Brain microvascular endothelial cell (primary cell): Measurements from ENCODE around the gene CCDC170.

Experiments
- DNase-seq: peaks from one replicate; pipeline ENCODE4 v3.0.0-alpha.2; 2020
- H3K27ac ChIP-seq: fragments of 250-450 bp; sonication (Bioruptor Pico); 2 replicates; pipeline ENCODE4 v1.5.1; 2020; ENCODE audit warnings: mild to moderate bottlenecking, moderate library complexity
- H3K27me3 ChIP-seq: fragments of 250-450 bp; sonication (Bioruptor Pico); replicated peaks from 2 replicates; pipeline ENCODE4 v1.5.1; 2020; ENCODE audit warnings: mild to moderate bottlenecking
- H3K36me3 ChIP-seq: fragments of 250-450 bp; sonication (Bioruptor Pico); replicated peaks from 2 replicates; pipeline ENCODE4 v1.5.1; 2020; ENCODE audit warnings: mild to moderate bottlenecking
- H3K4me3 ChIP-seq: 2 replicates; pipeline ENCODE4 v1.5.1; 2011; ENCODE audit warnings: low read depth, mild to moderate bottlenecking, control low read depth, low read length, moderate library complexity
- in situ Hi-C: cut with HindIII; loops from 2 replicates; pipeline ENCODE4 v1.10.0; 2017; ENCODE audit warnings: low sequenced_read_pairs, low pct_ligation_motif_present
- TF ChIP-seq, protein P1 (sequence below): IDR thresholded peaks from 2 replicates; pipeline ENCODE4 v1.5.1; 2011; ENCODE audit warnings: low read depth, mild to moderate bottlenecking, moderate library complexity, low read length, control low read depth, inconsistent platforms; ENCODE audit errors: missing control alignments

CCDC170 gene

DNA sequence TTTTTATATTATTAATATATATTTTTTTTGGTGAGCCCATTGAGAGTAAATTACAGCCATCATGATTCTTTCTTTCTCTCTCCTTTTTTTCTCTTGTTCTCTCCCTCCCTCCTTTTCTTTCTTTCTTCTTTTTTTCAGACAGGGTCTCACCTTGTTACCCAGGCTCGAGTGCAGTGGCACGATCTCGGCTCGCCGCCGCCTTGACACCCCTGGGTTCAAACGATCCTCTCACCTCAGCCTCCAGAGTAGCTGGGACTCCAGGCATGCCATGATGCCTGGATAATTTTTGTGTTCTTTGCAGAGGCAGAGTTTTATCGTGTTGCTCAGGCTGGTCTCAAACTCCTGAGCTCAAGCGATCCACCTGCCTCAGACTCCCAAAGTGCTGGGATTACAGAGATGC lies 1.6 kb downstream of the CCDC170 start:
- no peak overlapping the region for H3K4me3 ChIP-seq
- H3K36me3 ChIP-seq: no peaks in the 10 kb centered on the region
- H3K27me3 ChIP-seq: no peaks in the 10 kb centered on the region
- TF ChIP-seq, protein P1, sequence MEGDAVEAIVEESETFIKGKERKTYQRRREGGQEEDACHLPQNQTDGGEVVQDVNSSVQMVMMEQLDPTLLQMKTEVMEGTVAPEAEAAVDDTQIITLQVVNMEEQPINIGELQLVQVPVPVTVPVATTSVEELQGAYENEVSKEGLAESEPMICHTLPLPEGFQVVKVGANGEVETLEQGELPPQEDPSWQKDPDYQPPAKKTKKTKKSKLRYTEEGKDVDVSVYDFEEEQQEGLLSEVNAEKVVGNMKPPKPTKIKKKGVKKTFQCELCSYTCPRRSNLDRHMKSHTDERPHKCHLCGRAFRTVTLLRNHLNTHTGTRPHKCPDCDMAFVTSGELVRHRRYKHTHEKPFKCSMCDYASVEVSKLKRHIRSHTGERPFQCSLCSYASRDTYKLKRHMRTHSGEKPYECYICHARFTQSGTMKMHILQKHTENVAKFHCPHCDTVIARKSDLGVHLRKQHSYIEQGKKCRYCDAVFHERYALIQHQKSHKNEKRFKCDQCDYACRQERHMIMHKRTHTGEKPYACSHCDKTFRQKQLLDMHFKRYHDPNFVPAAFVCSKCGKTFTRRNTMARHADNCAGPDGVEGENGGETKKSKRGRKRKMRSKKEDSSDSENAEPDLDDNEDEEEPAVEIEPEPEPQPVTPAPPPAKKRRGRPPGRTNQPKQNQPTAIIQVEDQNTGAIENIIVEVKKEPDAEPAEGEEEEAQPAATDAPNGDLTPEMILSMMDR: no peak
- in situ Hi-C loops: no loop called here
- DNase-seq: no peak
- H3K27ac ChIP-seq: no peak overlapping the region

- TF ChIP-seq, protein P1: no peak
- no peak overlapping the region for H3K27ac ChIP-seq
Observed at GRCh38 chr6:151497905-151498304, 4.1 kb downstream of the CCDC170 start.

GRCh38 chr6:151498327-151498726 lies 4.5 kb downstream of the CCDC170 start:
- Histone ChIP-seq H3K27me3 (no peaks in the 10 kb centered on the region), H3K4me3 (no peak overlapping the region), H3K36me3 (no peaks in the 10 kb centered on the region), H3K27ac (no peak overlapping the region)
- no peak for DNase-seq
- in situ Hi-C loops: no loop called here
- TF ChIP-seq, protein P1: no peak

More at GRCh38 chr6:151497905-151498304, 4.1 kb downstream of the CCDC170 start:
- no peaks in the 10 kb centered on the region for H3K36me3 ChIP-seq
- in situ Hi-C loops: no loop called here
- no peaks in the 10 kb centered on the region for H3K27me3 ChIP-seq
- no peak for DNase-seq
- no peak overlapping the region for H3K4me3 ChIP-seq

GRCh38 chr6:151499551-151499950 lies 5.7 kb downstream of the CCDC170 start:
- H3K36me3 ChIP-seq: no peaks in the 10 kb centered on the region
- in situ Hi-C loops: no loop called here
- DNase-seq: no peak
- no peak overlapping the region for H3K4me3 ChIP-seq
- no peak overlapping the region for H3K27ac ChIP-seq
- H3K27me3 ChIP-seq: no peaks in the 10 kb centered on the region
- TF ChIP-seq, protein P1: no peak

DNA sequence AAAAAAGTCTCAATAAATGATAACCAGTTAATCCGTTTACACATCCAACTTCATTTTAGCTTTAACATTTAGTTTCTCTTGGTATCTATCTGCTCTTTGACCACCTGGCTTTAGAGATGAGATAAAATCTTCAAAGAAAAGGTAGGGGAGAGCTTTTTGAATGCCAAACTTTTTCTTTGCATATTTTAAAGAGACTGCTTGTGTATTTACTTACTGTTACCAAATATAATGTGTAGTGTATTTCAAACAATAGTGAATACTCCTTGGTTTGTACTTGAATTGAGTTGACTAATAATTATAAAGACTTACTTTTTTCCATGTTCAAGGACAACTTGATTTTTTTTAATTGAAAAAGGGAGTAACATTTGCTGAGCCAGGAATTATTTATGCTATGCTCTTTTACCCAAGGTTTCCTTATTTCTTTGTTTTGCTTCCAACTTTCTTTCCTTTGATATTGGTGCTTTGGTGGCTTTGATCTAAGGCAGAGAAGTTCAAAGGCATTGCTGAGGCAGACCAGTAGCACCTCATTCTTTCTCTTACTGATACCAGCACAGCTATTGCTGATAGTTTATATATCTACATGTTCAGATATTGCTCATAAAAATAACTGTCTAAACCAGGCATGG lies 7.8 kb downstream of the CCDC170 start:
- DNase-seq: no peak
- no peak overlapping the region for H3K27ac ChIP-seq
- TF ChIP-seq, protein P1: no peak
- H3K4me3 ChIP-seq: no peak overlapping the region
- in situ Hi-C loops: no loop called here
- no peaks in the 10 kb centered on the region for H3K27me3 ChIP-seq
- no peaks in the 10 kb centered on the region for H3K36me3 ChIP-seq

GRCh38 chr6:151502499-151502898 lies 8.7 kb downstream of the CCDC170 start:
- Histone ChIP-seq H3K36me3 (no peaks in the 10 kb centered on the region), H3K27me3 (no peaks in the 10 kb centered on the region), H3K4me3 (no peak overlapping the region), H3K27ac (no peak overlapping the region)
- TF ChIP-seq, protein P1: no peak
- in situ Hi-C loops: no loop called here
- DNase-seq: no peak
